GM13976 (cell line): Measurements from ENCODE around the gene CCDC90B.

Experiments
- DNase-seq: peaks from one replicate; pipeline ENCODE4 v3.0.0; 2012; ENCODE audit warnings: low spot score
- in situ Hi-C: fragments of 300-500 bp; cut with MboI; formaldehyde crosslinking; loops from one replicate; pipeline ENCODE4 v1.12.0; 2022; ENCODE audit warnings: low sequenced_read_pairs, mixed read lengths, inconsistent platforms; ENCODE audit not compliant: unreplicated experiment
- TF ChIP-seq, protein P1 (sequence below): IDR thresholded peaks from 2 replicates; pipeline ENCODE4 v1.5.1; 2012; ENCODE audit warnings: borderline replicate concordance, mild to moderate bottlenecking; ENCODE audit not compliant: insufficient read depth; ENCODE audit errors: extremely low read depth, missing control alignments, control extremely low read depth

The CCDC90B gene, protein sequence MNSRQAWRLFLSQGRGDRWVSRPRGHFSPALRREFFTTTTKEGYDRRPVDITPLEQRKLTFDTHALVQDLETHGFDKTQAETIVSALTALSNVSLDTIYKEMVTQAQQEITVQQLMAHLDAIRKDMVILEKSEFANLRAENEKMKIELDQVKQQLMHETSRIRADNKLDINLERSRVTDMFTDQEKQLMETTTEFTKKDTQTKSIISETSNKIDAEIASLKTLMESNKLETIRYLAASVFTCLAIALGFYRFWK

DNA sequence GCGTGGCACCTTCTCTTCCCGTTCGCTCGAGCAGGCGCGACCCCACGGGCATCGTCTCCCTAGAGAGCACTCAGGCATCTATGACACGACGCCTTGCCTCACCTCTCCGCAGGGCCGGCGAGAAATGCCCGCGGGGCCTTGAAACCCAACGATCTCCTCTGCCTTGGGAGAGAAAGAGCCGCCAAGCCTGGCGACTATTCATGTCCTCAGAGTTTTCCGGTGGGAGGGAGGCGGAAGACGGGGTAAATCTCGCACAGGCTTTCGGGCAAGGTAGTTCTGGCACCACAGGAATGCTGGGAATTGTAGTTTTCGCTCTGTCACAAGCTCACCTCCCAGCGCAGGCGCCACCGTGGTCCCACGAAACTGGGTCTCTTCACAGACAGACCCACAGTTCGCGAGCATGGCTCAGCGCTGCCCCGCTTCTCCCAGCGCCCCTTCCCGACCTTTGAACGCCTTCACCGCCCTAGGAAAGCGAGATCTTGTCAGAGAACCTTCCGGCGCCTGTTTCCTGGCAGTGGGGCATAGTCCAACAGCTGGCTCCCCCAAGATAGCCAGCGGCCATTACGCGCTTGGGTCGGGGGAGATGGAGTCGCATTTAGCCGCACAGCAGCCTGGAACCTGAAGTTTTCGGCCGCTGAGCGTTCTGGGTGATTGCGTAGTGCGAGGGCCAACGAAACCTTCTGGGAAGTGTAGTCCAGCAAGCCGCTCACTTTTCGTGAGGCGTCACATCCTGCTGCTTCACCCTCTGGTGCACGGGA, at the start of gene CCDC90B:
TSS of gene CCDC90B (minus strand) at position 597 of the 758 bp plus-strand sequence. CDS start at position 202, 395 bp downstream.
- in situ Hi-C loops, result loop anchor here (25.0 kb wide), 1 partner anchor 526 kb away; no protein-coding TSS in a partner anchor

DNA sequence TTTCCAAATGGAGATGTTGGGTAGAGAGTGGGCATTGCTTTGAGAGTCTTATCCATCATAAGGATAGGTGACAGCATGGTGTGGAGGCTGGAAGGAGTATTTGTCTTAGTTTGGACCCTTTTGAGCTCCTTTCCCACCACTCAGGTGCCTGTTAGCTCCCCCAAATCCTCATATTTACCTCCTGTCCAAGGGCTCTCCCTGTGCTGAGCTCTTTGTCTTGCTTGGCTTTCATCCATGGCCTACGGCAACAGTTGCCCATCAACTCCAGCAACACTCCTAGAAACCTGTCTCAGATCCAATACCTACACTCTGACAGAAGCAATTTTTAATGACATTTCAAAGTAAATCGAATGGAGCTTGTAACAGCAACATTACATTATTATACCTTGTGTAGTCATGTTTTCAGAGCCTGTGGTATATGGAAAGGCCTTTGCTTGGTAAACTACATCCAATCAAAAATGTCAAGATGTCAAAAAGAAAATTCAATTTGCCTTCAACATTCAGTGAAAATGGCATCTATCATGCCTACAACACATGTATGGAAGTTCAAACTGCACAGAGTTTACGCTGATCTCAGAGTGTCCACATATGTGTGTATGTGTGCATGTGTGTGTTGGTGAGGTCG, 49.4 kb upstream of the CCDC90B start:
- TF ChIP-seq, protein P1, sequence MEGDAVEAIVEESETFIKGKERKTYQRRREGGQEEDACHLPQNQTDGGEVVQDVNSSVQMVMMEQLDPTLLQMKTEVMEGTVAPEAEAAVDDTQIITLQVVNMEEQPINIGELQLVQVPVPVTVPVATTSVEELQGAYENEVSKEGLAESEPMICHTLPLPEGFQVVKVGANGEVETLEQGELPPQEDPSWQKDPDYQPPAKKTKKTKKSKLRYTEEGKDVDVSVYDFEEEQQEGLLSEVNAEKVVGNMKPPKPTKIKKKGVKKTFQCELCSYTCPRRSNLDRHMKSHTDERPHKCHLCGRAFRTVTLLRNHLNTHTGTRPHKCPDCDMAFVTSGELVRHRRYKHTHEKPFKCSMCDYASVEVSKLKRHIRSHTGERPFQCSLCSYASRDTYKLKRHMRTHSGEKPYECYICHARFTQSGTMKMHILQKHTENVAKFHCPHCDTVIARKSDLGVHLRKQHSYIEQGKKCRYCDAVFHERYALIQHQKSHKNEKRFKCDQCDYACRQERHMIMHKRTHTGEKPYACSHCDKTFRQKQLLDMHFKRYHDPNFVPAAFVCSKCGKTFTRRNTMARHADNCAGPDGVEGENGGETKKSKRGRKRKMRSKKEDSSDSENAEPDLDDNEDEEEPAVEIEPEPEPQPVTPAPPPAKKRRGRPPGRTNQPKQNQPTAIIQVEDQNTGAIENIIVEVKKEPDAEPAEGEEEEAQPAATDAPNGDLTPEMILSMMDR, result no peak
- DNase-seq, result no peak
- in situ Hi-C loops, result no loop called here

More for the DNA sequence above, at the start of gene CCDC90B:
- TF ChIP-seq, protein P1, result peak; percentile 67
- DNase-seq, result peak; percentile 94

DNA sequence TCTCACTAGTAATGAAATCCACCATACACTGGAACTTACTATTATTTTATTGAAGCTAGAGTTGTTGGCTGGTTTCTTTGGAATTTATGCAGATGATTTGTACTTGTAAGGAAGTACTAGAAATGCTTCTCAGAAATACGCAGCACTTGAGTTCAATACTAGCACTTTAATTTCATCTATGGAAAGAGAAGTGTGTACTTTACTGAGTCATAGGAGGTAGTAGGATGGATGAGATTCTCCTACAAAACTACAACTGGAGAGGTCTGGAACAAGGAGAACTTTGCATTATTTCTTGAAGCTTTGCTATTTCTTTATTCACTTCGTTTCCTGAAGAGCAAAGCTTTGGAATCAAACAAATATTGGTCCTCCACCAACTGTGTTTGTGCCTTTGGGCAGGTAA, 44.1 kb upstream of the CCDC90B start:
- in situ Hi-C loops, result no loop called here
- DNase-seq, result no peak
- TF ChIP-seq, protein P1, result no peak

DNA sequence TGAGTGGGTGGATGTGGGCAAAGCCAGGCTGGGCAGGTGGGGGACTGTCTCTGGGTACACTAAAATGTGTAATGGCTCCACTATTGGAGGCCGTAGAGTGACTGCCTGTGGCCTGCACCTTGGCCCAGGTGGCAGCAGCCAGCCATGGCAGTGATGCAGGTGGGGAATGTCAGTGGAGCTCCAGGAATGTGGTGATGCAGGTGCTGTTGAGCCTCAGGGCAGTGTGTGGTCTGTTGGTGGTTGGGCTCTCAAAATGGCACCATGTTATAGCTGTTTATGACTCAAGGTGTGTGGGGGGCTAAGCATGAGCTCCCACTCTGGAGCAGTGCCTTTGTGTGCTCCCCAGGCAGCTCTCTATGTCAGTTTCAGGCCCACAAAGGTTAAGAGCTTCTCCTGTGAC, 40.2 kb upstream of the CCDC90B start:
- no peak for DNase-seq
- TF ChIP-seq, protein P1, result no peak
- in situ Hi-C loops, result no loop called here

DNA sequence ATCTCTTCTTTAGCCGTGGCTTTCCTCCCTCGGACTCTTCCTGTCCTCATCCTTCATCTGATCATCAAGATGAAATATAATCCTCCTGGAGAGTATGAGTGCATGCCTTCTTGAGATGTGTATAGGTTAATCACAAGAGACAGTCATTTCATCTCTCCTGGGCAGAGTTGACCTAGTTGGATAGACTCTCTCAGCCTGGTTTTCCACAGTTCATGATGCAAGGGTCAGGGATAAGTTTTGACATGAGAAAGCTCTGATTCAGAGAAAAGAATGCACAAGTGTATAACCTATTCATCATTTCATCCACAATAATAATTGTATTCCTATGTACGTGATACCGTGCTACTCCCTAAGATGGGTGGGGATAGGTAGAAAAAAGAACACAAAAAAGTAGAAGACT, 33.2 kb upstream of the CCDC90B start:
- no peak for DNase-seq
- in situ Hi-C loops, result no loop called here

DNA sequence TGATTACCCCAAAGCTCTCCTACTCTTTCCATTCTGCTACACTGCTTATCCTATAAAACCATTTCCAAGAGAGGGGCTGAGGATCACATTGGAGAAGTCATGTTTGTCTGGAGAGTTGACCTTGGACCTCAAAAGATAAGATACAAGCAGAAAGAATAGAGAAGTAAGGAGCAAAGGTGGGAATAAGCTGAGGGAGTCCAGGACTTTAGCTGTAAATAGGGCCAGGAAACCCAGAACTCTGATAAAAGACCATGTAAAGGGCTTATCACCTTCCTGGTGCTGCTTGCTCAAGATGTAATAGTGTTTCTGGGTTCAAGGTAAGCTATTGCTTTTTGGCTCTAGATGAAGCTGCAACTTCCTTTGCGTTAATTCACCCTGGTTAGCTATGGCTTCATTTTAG, 32.8 kb upstream of the CCDC90B start:
- in situ Hi-C loops, result no loop called here
- TF ChIP-seq, protein P1, result no peak
- no peak for DNase-seq

More for the DNA sequence above, 33.2 kb upstream of the CCDC90B start:
- TF ChIP-seq, protein P1, result no peak
